NCI-H226 (cell line): Measurements from ENCODE around the gene ACOXL.
"Not testable (repeated sequence)": the region's sequence is repeated elsewhere in the genome, so short reads cannot be mapped to it uniquely, and the experiment has no call there.

Experiments
- DNase-seq: peaks from one replicate; pipeline ENCODE4 v3.0.0-alpha.2; 2015

Gene ACOXL

DNA sequence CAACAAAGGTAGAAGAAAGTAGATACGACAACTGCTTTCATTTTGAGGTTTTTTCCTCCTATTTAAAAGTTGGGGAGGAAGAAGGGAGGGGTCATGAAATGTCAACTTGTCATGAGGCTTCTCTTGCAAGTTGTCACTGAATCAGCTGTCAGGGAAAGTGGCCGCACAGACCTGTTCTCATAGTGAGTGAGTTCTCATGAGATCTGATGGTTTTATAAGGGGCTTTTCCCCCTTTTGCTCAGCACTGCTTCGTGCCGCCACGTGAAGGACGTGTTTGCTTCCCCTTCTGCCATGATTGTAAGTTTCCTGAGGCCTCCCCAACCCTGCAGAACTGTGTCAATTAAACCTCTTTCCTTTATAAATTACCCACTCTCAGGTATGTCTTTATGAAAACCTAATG is 312.9 kb downstream of the ACOXL start:
- DNase-seq: not testable (repeated sequence)

DNA sequence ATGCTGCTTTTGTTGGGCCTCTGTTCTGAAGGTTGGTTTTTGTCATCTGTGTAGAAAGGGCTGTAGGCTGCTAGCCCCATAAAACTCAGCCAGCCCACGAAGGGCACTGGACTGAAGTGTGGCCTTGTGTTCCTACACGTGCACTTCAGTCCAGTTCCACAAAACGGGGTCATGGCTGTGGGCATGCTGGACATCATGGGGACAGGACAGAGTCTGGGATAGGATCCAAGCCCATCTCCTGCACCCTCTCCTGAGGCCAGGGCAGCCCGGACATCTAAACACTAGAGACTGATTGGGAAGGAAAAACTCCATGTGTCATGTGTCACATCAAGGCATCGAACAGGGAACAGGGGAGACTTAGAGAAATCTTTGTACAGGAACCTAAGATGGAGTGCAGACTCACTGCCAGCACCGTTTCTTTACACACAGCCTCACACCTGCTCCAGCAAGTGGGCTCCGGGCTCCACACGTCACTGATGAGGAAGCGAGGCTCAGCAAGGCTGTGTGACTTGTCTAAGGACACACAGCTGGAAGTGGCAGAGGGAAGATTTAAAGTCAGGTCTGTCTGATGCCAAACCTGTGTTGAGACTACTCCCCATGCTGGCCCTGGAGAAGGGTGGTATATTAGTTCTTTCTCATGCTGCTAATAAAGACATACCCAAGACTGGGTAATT is 313.5 kb downstream of the ACOXL start:
- no peak for DNase-seq

DNA sequence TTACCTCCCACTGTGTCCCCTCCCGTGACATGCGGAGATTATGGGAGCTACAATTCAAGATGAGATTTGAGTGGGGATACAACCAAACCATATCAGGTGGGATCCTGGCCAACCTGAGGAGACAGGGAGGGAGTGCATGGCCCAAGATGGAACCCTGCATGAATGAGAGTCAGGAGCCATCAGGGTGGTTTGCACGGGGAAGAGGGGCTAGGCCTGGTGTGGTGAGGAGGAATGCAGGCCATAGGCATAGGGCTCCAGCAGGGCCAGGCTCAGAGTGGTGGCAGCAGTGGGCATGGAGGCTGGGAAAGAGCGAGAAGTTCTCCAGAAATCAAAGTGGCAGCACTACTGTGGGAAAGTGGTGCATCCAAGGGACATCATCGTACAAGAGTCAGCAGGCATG is 314.3 kb downstream of the ACOXL start:
- no peak for DNase-seq

DNA sequence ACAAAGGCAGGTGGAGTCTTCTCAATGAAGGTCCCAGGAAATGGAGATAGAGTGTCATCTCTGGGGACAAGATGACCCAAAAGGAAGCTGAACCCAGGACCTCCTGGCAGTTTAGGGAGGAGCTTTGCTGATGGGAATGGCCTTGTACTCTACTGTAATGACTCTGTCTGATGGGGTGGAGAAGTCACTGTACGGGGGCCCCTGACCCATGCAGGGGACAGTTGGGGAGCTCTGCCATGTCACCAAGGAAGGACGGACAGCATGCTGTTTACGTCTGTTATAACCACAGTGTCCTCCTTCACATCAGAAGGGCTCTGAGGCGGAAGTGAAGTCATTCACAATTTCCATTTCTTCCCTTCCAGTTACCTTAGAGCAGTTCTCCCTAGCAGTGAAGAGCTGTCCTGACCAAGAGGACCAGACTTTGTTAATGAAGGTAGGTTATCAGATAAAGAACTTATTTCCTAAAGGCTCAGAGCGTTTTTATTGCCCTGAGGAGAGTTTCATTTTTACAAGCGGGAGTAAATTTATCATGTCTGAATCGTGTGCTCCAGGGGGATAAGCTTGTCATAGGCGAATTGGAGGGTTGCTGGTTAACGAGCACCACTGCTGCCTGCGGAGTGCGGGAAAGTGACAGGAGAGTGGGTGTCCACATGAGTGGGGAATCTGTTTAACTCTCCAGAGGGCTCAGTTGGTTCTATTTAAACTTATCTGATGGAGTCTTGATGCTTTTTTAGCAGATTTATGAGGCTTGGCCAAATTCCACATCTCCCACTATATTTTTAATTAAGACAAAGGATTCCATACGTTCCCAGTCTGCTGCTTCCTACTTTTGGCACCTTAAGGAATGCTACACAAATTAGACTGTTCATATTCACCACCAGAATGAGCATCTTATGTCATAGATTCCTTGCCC is 316.7 kb downstream of the ACOXL start:
- no peak for DNase-seq

DNA sequence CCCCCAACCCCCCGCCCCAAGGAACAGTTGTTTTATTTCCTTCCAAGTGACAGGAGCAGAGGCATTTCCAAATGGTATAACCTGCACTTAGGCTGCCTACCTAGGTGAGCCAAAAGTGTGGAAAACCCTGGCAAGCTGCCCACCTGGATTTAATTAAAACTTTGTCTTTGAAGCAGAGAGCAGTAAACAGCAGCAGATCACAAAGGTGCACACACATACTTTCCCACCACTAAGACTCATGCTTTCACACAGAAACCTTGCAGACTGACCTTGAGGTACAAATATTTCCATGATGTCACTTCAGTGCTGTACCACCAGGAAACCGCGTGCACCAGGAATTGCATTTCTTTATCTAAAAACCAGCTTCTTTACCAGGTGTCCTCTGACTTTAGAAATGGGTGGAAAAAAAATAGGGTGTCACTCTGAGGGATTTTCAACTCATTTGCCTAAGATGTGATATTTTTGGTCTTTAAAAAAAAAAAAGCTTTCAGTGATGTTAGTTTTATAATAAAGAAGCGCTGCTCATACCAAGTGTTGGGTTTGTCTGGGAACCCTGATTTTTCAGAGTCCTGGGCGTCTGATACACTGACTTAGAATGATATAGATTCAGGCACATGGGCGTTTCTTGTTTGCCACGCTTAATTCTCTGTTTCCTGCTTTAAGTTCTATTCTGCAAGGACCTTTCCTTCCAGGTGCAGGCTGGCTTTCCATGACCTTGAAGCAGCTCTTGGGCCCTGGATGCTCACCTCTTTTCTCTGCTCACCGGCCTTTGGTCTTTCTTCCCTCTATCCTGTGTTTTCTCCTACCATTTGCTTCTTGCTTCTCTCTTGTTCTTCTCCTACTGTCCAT is 317.6 kb downstream of the ACOXL start:
- DNase-seq: no peak

DNA sequence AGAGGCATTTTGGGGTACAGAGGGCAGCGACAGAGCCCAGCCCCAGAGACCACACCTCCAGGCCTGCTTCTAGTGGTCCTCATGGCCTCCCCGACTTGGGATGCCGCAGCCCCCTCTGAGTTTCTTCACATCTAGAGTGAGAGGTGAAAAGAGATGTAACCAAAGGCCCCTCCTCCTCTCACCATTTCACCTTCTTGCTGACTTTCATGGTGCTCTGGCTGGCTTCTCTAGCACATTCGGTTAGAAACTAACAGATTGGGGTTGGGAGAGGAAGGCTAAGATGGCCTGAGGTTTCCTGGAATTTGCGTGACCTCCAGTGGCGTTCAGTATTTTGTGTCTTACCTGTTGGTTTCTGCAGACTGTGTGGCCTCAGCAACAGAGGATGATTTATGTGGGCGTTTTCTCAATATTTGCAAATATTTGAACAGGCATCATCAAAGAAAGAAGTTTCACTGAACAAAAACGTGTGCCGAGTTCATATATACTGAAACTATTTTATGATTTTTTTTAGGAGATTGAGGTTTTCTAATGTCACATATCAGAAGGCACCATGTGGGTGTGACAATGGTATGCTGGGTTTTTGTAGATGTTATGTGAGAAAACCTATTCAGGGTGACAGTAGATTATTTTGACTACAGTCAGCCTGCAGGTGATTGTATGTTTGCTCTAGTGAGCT is 318.5 kb downstream of the ACOXL start:
- no peak for DNase-seq

DNA sequence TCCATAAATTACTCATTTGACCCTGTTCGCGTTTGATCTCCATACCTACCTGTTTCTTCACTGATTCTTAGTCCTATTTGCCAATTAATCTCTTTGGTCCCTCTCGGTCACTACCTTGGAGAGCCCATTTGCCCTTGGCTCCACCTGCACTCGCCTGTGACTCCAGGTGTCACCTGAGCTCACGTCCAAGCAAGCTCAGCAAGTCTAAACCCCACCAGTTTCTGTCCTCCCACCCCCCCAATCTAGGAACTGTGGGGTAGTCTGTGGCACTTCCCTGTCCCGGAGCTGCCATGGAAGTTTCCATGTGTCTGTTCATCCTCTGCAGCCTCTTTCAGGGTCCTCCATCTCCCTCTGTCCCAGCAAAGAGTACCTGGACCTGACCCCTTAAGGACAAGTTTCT is 320.2 kb downstream of the ACOXL start:
- no peak for DNase-seq

DNA sequence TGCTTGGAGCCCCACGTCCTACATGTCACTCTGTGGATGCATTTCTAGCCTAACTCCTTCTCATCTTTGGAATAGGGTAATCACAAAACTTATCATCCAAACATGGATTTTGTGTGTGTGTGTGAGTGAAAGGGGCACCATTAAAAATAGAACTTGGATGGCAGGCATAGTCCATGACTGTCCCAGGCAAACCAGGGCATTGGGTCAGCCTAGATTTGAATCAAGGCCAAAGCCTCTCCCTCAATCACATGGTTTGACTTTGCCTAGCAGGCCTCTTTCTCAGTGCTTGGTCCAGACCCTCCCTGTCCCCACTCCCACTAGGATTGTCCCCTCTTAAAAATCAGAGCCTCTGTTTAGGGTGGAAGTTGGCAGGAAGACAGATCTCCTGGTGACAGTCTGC is 320.9 kb downstream of the ACOXL start:
- DNase-seq: no peak

DNA sequence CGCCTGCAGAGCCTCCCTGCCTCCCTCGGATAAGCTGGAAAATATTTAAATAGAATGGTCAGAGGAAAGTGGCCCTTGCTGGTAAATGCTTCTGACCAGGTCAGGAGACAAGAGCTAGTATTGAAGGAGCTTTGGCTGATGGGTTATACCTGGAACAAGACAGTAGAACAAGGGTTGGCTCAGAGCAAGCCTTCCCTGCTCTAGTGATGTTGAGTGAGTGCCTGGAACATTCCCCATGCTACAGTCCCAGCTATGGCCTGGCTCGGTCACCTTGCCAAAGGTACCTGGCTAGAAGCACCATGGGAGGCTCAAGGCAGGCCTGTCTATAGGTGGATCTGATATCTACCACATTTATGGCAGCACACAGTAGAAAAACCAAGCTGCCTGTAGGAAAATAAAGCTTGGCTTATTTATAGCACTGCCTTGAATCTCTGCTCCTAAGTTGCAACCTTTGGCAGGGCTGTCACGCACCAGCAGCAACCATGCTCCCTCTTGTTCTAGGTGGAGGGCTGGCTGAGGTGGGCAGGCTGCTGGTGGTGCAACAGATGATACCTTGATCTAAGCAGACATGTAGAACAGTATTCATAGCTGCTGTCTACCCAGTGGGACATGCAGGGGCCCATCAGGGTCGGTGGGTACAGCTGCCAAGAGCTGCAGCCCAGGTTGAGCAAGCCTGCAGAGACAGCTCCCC is 321.6 kb downstream of the ACOXL start:
- DNase-seq: no peak

DNA sequence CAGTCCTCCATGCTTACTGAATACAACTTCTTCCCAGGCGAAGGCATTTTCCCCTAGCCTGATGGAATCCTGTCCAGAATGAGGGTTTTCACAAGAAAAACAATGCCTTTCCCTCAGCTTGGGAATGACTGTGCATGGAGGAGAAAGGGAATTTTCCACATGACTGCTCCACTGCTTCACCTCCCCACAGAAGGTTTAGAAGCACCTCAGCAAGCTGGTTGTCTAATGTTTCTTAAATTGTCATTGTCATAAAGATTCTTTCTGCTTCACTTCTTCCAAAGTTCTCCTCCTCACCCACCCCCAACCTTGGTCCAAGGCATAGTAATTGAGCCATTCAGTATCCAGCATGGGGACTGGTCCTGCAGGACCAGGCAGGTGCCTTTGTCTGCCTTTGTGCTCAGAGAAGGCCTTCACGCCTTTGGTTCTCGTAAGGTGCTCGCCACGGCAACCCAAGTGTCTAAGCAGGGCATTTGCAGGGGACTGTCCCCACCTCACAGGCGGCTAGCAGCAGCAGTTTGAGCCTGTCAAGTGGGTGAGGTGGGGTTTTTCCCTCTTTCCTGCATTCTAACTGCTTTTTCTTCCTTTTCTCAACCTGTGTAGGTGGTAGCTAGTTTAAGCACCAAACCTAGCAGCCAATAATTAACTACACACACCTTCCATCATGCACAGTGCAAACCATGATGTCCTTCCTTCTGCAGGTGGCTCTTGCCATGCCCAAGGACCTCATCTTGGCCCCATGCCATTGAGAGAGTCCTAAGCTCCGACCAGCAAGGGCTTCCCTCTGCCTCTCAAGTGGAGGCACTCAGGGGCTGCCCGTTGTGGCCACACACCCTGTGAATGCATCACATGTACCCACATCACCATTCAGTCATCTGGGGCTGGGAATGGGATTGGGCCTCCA is 322.7 kb downstream of the ACOXL start:
- no peak for DNase-seq

DNA sequence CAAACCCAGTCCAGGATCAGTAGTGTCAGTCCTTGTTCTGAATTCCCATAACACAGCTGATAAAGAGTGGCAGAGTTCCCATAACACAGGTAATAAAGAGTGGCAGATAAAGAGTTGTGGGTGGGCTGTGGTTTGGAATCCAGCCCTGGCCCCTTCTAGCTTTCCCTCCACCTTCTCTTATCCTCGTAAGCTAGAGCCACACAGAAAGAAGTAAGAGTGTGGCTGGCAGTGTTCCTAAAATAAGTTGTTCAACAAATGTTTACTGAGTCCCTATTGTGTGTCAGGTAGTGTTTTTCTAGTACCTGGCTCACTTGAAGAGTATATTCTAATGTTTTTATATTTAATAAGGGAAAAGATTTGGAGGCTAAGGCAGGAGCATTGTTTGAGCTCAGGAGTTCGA is 323.4 kb downstream of the ACOXL start:
- no peak for DNase-seq

DNA sequence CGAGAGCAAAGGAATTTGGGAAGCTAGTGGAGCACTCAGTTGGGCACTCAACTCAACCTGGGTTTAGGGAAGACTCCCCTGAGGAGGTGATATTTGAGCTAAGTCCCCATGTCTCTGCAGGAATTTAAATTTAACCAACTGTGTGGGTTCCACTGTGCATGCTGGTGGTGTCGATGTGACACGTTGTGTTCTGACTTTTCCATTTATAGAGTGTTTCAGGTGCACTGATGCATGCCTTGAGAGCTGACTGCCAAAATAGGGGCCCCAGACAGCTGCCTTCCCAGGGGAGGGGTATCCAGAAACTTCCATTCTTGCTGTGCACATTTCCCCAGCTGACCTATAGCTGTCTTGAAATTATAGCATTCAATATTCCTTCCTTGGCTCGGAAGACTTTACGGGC is 324.7 kb downstream of the ACOXL start:
- no peak for DNase-seq

DNA sequence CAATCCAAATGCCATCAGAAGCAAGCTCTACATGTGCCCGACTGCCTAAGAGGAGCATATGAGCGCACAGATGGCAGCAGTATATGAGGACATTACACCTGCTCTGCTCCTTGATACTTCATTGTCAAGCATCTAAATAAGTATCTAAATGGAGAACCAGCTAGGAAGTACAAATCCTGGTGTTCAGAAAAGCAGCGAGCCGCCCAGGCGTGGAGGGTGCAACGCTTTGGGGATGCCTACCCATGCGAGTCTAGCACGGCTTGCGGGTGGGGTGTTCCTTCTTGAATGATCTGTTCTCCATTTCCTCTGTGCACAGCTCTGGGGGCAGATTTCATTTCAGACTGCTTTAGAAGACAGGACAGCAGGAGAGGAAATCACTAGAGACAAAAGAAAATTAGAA is 325.3 kb downstream of the ACOXL start:
- DNase-seq: no peak

DNA sequence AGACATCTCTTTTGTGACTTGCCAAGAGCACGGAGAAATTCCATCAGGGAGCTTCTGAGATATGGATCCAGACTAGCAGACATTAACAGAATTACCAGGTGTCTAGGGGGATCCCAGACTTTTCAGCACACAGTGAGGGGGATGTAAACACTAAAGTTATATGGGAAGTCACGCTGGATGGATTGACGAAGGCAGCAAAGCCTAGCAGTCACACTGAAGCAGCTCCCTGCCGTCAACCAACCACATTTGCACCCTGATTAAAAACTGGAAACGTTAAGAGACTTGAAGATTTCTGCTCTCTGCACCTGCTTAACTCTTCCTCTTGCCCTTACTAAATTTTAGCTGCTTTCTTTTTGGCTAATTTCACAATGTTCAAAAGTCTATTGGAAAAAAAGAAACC is 325.9 kb downstream of the ACOXL start:
- no peak for DNase-seq

DNA sequence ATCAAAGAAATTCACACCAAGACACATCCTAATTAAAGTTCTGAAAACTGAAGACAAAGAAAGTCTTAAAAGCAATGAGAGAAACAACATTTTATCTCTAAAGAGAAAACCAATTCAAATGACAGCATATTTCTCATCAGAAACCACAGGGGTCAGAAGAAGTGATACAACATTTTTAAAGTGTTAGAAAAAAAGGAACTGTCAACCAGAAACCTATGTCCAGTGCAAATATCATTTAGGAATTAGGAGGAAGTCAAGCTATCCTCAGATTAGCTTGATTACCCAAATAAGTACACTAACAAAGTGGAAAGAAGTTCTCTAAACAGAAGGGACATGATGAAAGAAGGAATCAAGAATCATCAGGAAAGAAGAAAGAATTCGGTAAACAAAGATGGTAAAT is 328.8 kb downstream of the ACOXL start:
- no peak for DNase-seq

DNA sequence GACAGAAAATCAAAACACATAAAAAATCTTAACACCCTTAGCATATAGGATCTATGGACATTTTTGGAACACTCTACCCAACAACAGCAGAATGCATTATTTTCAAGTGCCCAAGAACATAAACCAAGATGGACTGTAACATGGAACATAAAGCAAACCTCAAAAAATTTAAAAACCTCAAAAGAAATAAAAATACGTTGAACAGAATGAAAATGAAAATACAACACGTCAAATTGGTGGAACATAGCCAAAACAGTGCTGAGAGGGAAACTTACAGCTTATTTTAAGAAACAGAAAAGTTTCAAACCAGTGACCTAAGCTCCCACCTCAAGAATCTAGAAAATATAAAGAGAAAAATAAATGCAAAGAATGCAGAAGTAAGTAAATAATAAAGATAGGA is 330.0 kb downstream of the ACOXL start:
- no peak for DNase-seq

DNA sequence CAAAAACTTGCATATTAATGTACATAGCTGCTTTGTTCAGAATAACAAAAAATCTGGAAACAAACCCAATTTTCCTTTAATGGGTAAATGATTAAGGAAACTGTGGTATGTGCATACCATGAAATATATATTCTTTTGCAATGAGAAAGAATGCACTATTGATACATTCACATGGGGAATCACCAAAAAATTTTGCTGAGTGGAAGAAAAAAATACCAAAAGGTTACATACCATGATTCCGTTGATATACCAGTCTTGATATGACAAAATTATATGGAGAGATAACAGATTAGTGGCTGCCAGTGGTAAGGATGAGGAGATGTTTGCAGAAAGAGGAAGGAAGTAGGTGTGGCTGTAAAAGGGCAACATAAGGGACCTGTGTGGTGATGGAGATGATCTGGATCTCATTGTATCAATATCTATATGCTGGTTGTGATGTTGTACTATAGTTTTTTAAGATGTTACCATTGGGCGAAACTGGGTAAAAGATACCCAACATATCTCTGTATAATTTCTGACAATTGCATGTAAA is 333.8 kb downstream of the ACOXL start:
- DNase-seq: no peak

DNA sequence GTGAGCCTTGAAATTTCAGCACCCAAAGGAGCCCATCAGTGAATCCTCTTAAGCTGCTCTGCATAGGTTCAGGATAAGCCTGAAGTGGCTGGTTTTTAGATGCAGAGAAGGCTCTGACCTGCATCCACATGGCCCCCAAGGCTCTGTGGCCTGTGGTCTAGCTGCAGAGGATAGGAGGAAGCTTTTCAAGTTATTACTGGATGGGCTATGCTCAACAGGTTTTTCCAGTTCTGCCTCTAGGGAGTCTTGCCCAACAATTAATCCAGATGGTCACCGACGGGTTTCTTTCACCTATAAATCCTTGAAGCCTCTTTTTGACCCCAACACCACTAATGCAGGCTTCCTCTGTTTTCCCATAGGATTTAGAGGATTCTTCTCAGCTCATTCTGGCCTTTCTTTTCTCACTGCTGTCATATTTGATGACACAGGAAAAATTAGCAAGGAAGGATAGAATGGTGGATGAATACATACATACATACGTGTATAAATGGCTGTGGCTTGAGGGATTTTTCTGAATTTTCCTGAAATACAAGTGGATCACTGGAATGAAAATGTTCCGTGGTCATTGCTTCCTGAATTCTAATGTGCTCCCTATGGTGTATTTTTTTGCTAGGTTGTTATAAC is 336.2 kb downstream of the ACOXL start:
- DNase-seq: no peak

DNA sequence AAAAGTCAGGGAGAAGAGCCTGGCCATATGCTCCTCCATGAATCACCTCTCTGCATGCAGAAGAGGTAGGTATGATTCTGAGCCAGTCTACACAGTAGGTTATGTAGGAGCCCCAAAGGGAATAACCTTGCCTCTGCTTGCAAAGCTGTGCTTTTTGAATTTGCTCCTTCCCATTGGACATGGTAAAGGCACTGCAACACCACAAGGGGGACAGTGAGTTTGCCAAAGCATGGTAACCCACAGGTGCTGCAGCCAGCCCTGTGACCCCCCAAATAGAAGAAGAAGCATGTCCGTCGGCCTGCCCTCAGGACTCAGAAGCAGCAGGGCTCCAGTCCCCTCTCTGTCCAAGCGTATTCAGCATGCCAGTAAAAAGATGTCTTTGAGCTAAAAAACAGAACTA is 337.3 kb downstream of the ACOXL start:
- no peak for DNase-seq

DNA sequence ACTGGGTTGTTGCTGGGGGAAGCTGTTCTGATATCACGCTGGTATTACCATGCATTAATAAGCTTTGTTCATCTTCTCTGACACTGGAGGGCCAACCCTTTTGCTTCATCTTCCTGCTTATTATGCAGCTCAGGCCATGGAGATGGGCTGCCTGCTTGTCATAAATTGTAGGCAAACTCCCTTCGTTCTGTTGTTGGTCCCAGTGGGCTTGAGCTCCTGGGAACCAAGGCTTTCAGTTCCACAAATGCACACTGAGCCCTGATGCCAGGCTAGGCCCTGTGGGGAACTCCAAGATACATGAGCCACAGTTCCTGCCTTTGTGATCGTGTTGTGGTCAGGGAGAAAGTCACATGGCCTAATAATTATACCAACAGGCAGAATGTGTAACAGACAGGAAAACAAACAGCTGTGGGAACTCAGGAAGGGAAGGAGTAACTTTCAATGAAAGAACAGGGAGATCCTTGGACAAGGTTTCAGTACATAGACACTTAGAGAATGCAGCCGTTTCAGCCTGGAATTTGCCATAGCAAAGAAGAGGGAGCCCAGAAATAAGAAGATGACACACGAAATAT is 339.3 kb downstream of the ACOXL start:
- DNase-seq: peak; percentile 86
